ENCODE data around the gene PAXX.

Gene PAXX

GRCh38 chr9:137037035-137037434 is 44.8 kb downstream of the PAXX start:
- no peak for TF ChIP-seq CTCF (IDR thresholded peaks at IDR 0.05; ENCODE audit: low read depth, low read length)
- no peak overlapping the region for H3K4me3 ChIP-seq (replicated peaks in 1 of 2; ENCODE audit: low read depth in 2 of 2, low read length in 2 of 2)
- DNase-seq (ENCODE audit: low read depth in 2 of 2): no peak

GRCh38 chr9:137037483-137037882 is 45.3 kb downstream of the PAXX start:
- DNase-seq (ENCODE audit: low read depth in 2 of 2): no peak
- no peak for TF ChIP-seq CTCF (IDR thresholded peaks at IDR 0.05; ENCODE audit: low read depth, low read length)
- no peak overlapping the region for H3K4me3 ChIP-seq (replicated peaks in 1 of 2; ENCODE audit: low read depth in 2 of 2, low read length in 2 of 2)

GRCh38 chr9:137038916-137039315 is 46.7 kb downstream of the PAXX start:
- no peak for TF ChIP-seq CTCF (IDR thresholded peaks at IDR 0.05; ENCODE audit: low read depth, low read length)
- H3K4me3 ChIP-seq (replicated peaks in 1 of 2; ENCODE audit: low read depth in 2 of 2, low read length in 2 of 2): no peak overlapping the region

DNA sequence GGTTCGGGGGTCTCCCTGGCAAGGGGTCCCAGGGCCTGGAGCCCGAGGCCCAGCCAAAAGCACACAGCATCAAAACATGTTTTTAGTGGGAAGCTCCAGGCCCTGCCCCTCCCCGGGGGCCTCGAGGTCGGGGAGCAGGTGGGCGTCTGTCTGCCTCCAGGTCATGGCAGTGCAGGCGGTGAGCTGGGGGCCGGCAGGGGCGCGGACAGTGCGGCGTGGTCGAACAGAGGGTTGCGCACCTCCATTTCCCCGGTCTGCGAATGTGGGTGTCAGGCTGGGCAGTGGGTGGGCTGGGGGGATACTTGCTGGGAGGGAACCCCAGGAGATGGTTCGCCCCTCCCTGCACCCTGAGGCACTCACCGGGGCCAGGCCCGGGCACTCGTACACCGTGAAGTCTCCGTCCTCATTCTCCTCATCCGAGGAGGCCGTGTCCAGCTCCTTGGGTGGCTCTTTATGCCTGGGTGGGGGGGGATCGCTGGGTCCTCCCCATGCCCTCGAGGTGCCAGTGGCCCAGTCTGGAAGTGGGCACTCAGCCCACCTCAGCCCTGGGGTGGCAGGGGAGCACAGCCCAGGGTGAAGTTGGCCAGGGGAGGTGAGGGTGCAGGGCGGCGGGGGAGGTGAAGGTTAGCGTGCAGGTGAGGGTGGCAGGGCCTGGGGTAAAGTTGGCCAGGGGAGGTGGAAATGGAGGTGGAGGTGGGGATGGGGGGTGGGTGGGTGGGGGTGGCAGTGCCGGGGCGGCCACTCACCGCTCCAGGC is 47.6 kb downstream of the PAXX start:
- no peak overlapping the region for H3K4me3 ChIP-seq (replicated peaks in 1 of 2; ENCODE audit: low read depth in 2 of 2, low read length in 2 of 2)
- no peak for TF ChIP-seq CTCF (IDR thresholded peaks at IDR 0.05; ENCODE audit: low read depth, low read length)
- DNase-seq (ENCODE audit: low read depth in 2 of 2): no peak

More at GRCh38 chr9:137038916-137039315, 46.7 kb downstream of the PAXX start:
- no peak for DNase-seq (ENCODE audit: low read depth in 2 of 2)

- TF ChIP-seq CTCF (IDR thresholded peaks at IDR 0.05; ENCODE audit: low read depth, low read length): no peak
- no peak overlapping the region for H3K4me3 ChIP-seq (replicated peaks in 1 of 2; ENCODE audit: low read depth in 2 of 2, low read length in 2 of 2)
- DNase-seq (ENCODE audit: low read depth in 2 of 2): no peak
These were observed 48.3 kb downstream of the PAXX start for GRCh38 chr9:137040568-137040967.

DNA sequence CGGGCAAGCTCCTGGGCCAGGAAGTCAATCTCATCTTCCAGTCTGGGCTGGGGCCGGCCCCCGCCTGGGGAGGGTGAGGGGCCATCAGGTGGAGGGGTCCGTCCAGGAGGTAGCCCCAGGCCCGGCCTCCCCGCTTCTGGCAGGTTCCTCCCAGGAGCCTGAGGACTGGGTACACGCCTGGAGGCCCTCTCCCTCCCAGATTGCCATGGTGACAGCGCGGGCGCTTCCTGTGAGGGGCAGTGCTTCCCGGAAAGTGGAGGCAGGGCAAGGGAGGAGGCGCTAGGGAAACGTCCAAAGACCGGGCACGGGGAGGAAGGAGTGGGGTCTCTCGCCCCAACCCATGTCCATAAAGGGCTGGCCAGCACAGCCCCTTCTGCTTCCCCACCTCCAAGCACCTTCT is 48.9 kb downstream of the PAXX start:
- no peak for DNase-seq (ENCODE audit: low read depth in 2 of 2)
- no peak overlapping the region for H3K4me3 ChIP-seq (replicated peaks in 1 of 2; ENCODE audit: low read depth in 2 of 2, low read length in 2 of 2)
- TF ChIP-seq CTCF (IDR thresholded peaks at IDR 0.05; ENCODE audit: low read depth, low read length): no peak

Data from cardiac fibroblast (primary cell).